ENCODE data around the gene PEX14.

GRCh38 chr1:10451287-10451686, 23.5 kb upstream of the PEX14 start:
- TF ChIP-seq CTCF (IDR thresholded peaks at IDR 0.05) (no peak), USF2 (CRISPR knock-in tag; IDR thresholded peaks at IDR 0.05) (no peak), STAT6 (CRISPR knock-in tag; conservative IDR thresholded peaks at IDR 0.05; ENCODE audit: low read depth) (no peak), E2F1 (CRISPR knock-in tag; IDR thresholded peaks at IDR 0.05) (no peak), GABPB1 (CRISPR knock-in tag; IDR thresholded peaks at IDR 0.05) (no peak), NFYB (CRISPR knock-in tag; conservative IDR thresholded peaks at IDR 0.05; ENCODE audit: low read depth) (no peak), ATF3 (CRISPR knock-in tag; conservative IDR thresholded peaks at IDR 0.05) (no peak), PRDM15 (CRISPR knock-in tag; IDR thresholded peaks at IDR 0.05) (no peak), ESRRA (CRISPR knock-in tag; IDR thresholded peaks at IDR 0.05; ENCODE audit: borderline replicate concordance) (no peak), CBFB (CRISPR knock-in tag; IDR thresholded peaks at IDR 0.05; ENCODE audit: low read depth) (no peak)

Measured in WTC11 (cell line).